Measurements from ENCODE around the gene POPDC2. TPM values are rescaled to one million over a fixed set of nuclear protein-coding genes. Genes with fewer than 3 reads are reported as not detected.

POPDC2 gene
- total RNA-seq, 4 donors from 2014 or later, result 67.9 to 92.6 (median 79.3) TPM

- Histone ChIP-seq H3K4me1 (peaks cover 22 to 46% (median 34%) of the 10 kb centered on the region in 4 donors), H3K4me3 (no peak overlapping the region), H3K9me3 (no peaks in the 10 kb centered on the region), H3K36me3 (peaks cover 14 to 66% (median 51%) of the 10 kb centered on the region in 4 donors), H3K27me3 (no peaks in the 10 kb centered on the region), H3K27ac (replicated peaks in 1 of 4) (peak overlapping the region in 2 of 4 donors; percentile 6 to 35)
- DNase-seq (ENCODE audit: extremely low spot score), result no peak
- no peak for TF ChIP-seq POLR2AphosphoS5 (IDR thresholded peaks at IDR 0.05)
- no peak for TF ChIP-seq CTCF (IDR thresholded peaks at IDR 0.05)
- TF ChIP-seq POLR2A (IDR thresholded peaks at IDR 0.05; ENCODE audit: low read depth), result no peak
- TF ChIP-seq EP300 (IDR thresholded peaks at IDR 0.05), result no peak
- intact Hi-C loops (cut with DNase I), result no loop called here
- WGBS, result 43% methylated on average over 4 of the region's 5 CpGs
Measured at GRCh38 chr3:119642746-119643473, 17.5 kb downstream of the POPDC2 start.

- Histone ChIP-seq H3K27ac (replicated peaks in 1 of 4) (no peak overlapping the region), H3K4me3 (no peak overlapping the region), H3K4me1 (peaks cover 17 to 45% (median 32%) of the 10 kb centered on the region in 4 donors), H3K27me3 (no peaks in the 10 kb centered on the region), H3K36me3 (peaks cover 14 to 53% (median 38%) of the 10 kb centered on the region in 4 donors), H3K9me3 (no peaks in the 10 kb centered on the region)
- no peak for DNase-seq (ENCODE audit: extremely low spot score)
- WGBS, result 92% methylated on average over 2 of the region's 2 CpGs
- TF ChIP-seq POLR2A (IDR thresholded peaks at IDR 0.05; ENCODE audit: low read depth) (no peak), CTCF (IDR thresholded peaks at IDR 0.05) (no peak), POLR2AphosphoS5 (IDR thresholded peaks at IDR 0.05) (no peak), EP300 (IDR thresholded peaks at IDR 0.05) (no peak)
- intact Hi-C loops (cut with DNase I), result no loop called here
Measured at GRCh38 chr3:119641416-119641815, 19.0 kb downstream of the POPDC2 start.

GRCh38 chr3:119639494-119640350, 20.7 kb downstream of the POPDC2 start:
- peak overlapping the region in 3 of 4 donors; percentile 52 to 80 (median 72) for H3K27ac ChIP-seq (replicated peaks in 1 of 4)
- TF ChIP-seq POLR2AphosphoS5 (IDR thresholded peaks at IDR 0.05) (no peak), POLR2A (IDR thresholded peaks at IDR 0.05; ENCODE audit: low read depth) (no peak), EP300 (IDR thresholded peaks at IDR 0.05) (no peak), CTCF (IDR thresholded peaks at IDR 0.05) (no peak)

GRCh38 chr3:119637679-119638477, 22.5 kb downstream of the POPDC2 start:
- Histone ChIP-seq H3K27ac (replicated peaks in 1 of 4) (peak overlapping the region; percentile 52 to 80 (median 72)), H3K4me3 (no peak overlapping the region), H3K27me3 (no peaks in the 10 kb centered on the region), H3K4me1 (peaks cover 17 to 39% (median 25%) of the 10 kb centered on the region in 4 donors), H3K9me3 (no peaks in the 10 kb centered on the region), H3K36me3 (peaks cover 8 to 24% (median 20%) of the 10 kb centered on the region in 4 donors)
- 46% methylated on average over 3 of the region's 3 CpGs for WGBS
- intact Hi-C loops (cut with DNase I), result no loop called here
- no peak for DNase-seq (ENCODE audit: extremely low spot score)
- TF ChIP-seq EP300 (IDR thresholded peaks at IDR 0.05) (no peak), POLR2A (IDR thresholded peaks at IDR 0.05; ENCODE audit: low read depth) (no peak), POLR2AphosphoS5 (IDR thresholded peaks at IDR 0.05) (peak in 1 of 2 donors; percentile 55)

More at GRCh38 chr3:119639494-119640350, 20.7 kb downstream of the POPDC2 start:
- 76% methylated on average over 2 of the region's 2 CpGs for WGBS
- Histone ChIP-seq H3K27me3 (no peaks in the 10 kb centered on the region), H3K36me3 (peaks cover 14 to 41% (median 30%) of the 10 kb centered on the region in 4 donors), H3K4me3 (no peak overlapping the region), H3K9me3 (no peaks in the 10 kb centered on the region), H3K4me1 (peaks cover 17 to 53% (median 32%) of the 10 kb centered on the region in 4 donors)
- intact Hi-C loops (cut with DNase I), result no loop called here
- no peak for DNase-seq (ENCODE audit: extremely low spot score)
